ENCODE results near the gene ADAMTS18.

The ADAMTS18 gene

DNA sequence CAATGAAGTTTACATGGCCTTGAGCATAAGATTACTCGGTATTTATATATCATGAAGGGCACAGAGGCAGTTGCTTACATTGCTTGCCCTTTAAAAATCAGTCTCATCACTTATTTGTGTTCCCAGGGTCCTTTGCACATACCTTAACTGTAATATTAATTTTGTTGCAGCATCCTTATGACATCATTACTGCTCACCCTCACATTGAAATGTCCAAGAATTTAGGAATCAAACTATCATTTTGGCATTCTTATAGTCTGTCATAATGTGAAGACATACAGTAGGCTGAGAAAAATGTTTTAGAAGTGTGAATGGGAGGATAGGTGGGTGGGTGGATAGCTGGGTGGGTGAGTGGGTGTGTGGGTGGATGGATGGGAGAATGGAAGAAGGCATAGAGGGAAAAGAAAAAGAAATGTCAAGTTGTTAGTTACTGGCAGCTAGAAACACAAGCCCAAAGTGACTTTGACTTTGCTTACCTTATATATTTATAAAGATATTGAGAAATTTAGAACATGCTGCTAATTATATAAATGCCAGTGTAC lies 17.8 kb downstream of the ADAMTS18 start:
- no peaks in the 10 kb centered on the region for H3K9me2 ChIP-seq (replicated peaks; ENCODE audit: low read depth, low read length)
- no peaks in the 10 kb centered on the region for H3K36me3 ChIP-seq (ENCODE audit: insufficient read depth, low read length)
- no peaks in the 10 kb centered on the region for H3K9me3 ChIP-seq (ENCODE audit: insufficient read depth, low read depth, low read length)
- H3K79me2 ChIP-seq (ENCODE audit: insufficient read depth, low read length), result no peaks in the 10 kb centered on the region
- H2AFZ ChIP-seq (ENCODE audit: low read length), result no peak overlapping the region
- no peak overlapping the region for H3K4me2 ChIP-seq (ENCODE audit: low read depth, low read length, poor library complexity, severe bottlenecking)
- H3K9ac ChIP-seq (ENCODE audit: low read depth, low read length, poor library complexity, severe bottlenecking), result no peak overlapping the region
- no peaks in the 10 kb centered on the region for H3K4me1 ChIP-seq (ENCODE audit: insufficient read depth, low read length, poor library complexity, severe bottlenecking)
- no peaks in the 10 kb centered on the region for H4K20me1 ChIP-seq (ENCODE audit: insufficient read depth, low read length, poor library complexity, severe bottlenecking)
- no peaks in the 10 kb centered on the region for H3F3A ChIP-seq (ENCODE audit: low read depth)
- TF ChIP-seq, protein P1, sequence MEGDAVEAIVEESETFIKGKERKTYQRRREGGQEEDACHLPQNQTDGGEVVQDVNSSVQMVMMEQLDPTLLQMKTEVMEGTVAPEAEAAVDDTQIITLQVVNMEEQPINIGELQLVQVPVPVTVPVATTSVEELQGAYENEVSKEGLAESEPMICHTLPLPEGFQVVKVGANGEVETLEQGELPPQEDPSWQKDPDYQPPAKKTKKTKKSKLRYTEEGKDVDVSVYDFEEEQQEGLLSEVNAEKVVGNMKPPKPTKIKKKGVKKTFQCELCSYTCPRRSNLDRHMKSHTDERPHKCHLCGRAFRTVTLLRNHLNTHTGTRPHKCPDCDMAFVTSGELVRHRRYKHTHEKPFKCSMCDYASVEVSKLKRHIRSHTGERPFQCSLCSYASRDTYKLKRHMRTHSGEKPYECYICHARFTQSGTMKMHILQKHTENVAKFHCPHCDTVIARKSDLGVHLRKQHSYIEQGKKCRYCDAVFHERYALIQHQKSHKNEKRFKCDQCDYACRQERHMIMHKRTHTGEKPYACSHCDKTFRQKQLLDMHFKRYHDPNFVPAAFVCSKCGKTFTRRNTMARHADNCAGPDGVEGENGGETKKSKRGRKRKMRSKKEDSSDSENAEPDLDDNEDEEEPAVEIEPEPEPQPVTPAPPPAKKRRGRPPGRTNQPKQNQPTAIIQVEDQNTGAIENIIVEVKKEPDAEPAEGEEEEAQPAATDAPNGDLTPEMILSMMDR (conservative IDR thresholded peaks at IDR 0.05; ENCODE audit: low read length), result no peak
- TF ChIP-seq EZH2phosphoT487 (IDR thresholded peaks at IDR 0.05; ENCODE audit: borderline replicate concordance), result no peak
- H3K27me3 ChIP-seq (ENCODE audit: insufficient read depth, low read length, poor library complexity, severe bottlenecking), result no peaks in the 10 kb centered on the region
- no peak overlapping the region for H3K4me3 ChIP-seq (ENCODE audit: low read length, poor library complexity, severe bottlenecking)

- Histone ChIP-seq H3K79me2 (ENCODE audit: insufficient read depth, low read length) (no peaks in the 10 kb centered on the region), H3K9me2 (replicated peaks; ENCODE audit: low read depth, low read length) (no peaks in the 10 kb centered on the region), H3K27me3 (ENCODE audit: insufficient read depth, low read length, poor library complexity, severe bottlenecking) (no peaks in the 10 kb centered on the region), H2AFZ (ENCODE audit: low read length) (no peak overlapping the region), H3K9ac (ENCODE audit: low read depth, low read length, poor library complexity, severe bottlenecking) (no peak overlapping the region), H3K4me1 (ENCODE audit: insufficient read depth, low read length, poor library complexity, severe bottlenecking) (no peaks in the 10 kb centered on the region), H3K9me3 (ENCODE audit: insufficient read depth, low read depth, low read length) (no peaks in the 10 kb centered on the region), H4K20me1 (ENCODE audit: insufficient read depth, low read length, poor library complexity, severe bottlenecking) (no peaks in the 10 kb centered on the region), H3K4me2 (ENCODE audit: low read depth, low read length, poor library complexity, severe bottlenecking) (no peak overlapping the region), H3K4me3 (ENCODE audit: low read length, poor library complexity, severe bottlenecking) (no peak overlapping the region), H3K36me3 (ENCODE audit: insufficient read depth, low read length) (no peaks in the 10 kb centered on the region), H3F3A (ENCODE audit: low read depth) (no peaks in the 10 kb centered on the region)
- no peak for TF ChIP-seq EZH2phosphoT487 (IDR thresholded peaks at IDR 0.05; ENCODE audit: borderline replicate concordance)
- TF ChIP-seq, protein P1 (conservative IDR thresholded peaks at IDR 0.05; ENCODE audit: low read length), result no peak
These were observed 20.0 kb downstream of the ADAMTS18 start for GRCh38 chr16:77414752-77415231.

- Histone ChIP-seq H3K36me3 (ENCODE audit: insufficient read depth, low read length) (no peaks in the 10 kb centered on the region), H3K4me2 (ENCODE audit: low read depth, low read length, poor library complexity, severe bottlenecking) (no peak overlapping the region), H3K27me3 (ENCODE audit: insufficient read depth, low read length, poor library complexity, severe bottlenecking) (no peaks in the 10 kb centered on the region), H3K9ac (ENCODE audit: low read depth, low read length, poor library complexity, severe bottlenecking) (no peak overlapping the region), H2AFZ (ENCODE audit: low read length) (no peak overlapping the region), H3K79me2 (ENCODE audit: insufficient read depth, low read length) (no peaks in the 10 kb centered on the region), H4K20me1 (ENCODE audit: insufficient read depth, low read length, poor library complexity, severe bottlenecking) (no peaks in the 10 kb centered on the region), H3K4me1 (ENCODE audit: insufficient read depth, low read length, poor library complexity, severe bottlenecking) (no peaks in the 10 kb centered on the region), H3K9me2 (replicated peaks; ENCODE audit: low read depth, low read length) (no peaks in the 10 kb centered on the region), H3F3A (ENCODE audit: low read depth) (no peaks in the 10 kb centered on the region), H3K4me3 (ENCODE audit: low read length, poor library complexity, severe bottlenecking) (no peak overlapping the region), H3K9me3 (ENCODE audit: insufficient read depth, low read depth, low read length) (no peaks in the 10 kb centered on the region)
- TF ChIP-seq EZH2phosphoT487 (IDR thresholded peaks at IDR 0.05; ENCODE audit: borderline replicate concordance), result no peak
- TF ChIP-seq, protein P1 (conservative IDR thresholded peaks at IDR 0.05; ENCODE audit: low read length), result no peak
These were observed 24.4 kb downstream of the ADAMTS18 start for GRCh38 chr16:77410449-77410848.
